Suppressor macrophage (primary cell): ENCODE results near the gene FBLN2.

ENCODE experiments used
- DNase-seq, 4 experiments: peaks; one replicate each; pipeline ENCODE4 v3.0.0-alpha.2; 2020 to 2022

FBLN2 gene

DNA sequence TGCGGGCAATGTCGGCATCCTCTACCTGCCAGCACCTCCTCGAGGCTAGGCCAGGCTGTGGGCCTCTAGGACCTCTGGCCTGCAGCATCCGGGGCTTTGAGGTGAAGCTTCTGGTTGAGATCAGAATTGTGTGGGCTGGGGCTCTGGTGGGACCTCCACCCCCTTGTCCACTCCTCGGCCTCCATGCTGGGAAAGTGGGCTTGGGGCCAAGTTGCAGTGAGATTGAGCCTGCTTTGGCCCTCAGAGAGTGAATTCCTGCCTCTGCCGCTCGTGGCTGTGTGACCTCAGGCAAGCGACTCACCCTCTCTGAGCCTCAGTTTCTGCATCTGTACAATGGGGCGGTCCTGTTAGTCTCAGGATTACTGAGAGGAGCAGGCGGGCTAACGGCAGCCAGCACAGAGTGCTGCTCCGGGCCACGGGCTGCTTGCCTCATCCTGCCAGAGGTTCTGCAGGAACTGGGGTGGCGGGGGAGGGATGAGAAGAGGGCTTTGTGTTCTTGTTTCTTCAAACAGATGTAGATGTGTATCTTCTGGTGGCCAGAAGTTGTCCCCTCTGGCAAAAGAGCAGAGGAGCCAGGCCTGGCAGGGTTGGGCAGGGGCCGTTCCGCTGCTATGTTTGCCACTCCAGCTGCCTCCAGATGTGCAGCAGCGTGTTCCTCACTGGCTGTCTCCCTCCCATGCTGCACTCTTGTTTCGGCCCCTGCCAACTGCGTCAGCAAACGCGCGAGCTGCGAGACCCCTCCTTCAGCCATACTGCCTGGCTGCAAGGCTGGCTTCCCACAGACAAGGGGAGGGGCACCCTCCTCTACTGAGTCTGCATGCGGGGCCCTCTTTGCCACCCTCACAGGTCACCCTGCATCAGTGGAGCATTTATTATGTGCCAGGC lies 33.7 kb downstream of the FBLN2 start:
- no peak for DNase-seq

DNA sequence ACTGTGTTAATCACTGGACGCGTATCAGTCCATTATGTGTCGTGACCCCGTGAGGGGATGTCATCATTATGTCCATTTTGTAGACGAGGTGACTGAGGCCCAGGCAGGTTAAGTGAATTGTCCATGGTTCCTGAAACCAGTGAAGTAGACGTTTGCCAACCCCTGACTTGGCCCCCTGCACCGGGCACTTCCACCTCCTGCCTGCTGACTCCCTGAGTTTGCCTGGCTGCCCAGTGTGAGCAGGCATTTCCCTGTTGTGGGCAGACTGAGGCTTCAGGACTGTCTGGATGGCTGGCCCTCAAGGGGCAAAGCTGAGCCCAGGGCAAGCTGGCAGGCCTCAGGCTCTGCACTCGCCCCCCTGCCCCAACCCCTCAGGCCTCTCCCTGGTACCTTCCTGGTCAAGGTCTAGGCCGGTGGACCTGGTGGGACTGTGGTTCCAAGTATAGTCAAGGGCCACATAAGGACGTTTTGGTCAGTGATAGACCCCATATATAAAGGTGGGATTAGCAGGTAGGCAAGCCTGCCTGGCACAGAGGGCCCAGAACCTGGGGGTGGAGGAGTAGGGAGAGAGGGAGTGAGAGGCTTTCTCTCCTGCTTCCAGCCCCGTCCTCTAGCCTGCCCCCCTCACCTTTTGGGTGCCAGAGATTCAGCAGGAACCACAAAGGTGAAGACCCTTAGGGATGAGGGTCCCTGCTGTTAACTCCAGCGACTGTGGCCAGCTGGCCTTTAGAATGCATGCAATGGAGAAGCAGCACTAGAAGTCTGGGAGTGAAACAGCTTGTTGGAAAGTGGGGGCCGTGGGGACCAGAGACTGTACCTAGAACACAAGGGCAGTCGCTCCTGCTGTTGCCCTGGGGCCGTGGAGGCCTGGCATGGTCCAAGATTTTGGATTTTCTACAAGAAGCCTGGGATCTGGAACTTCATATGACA lies 34.6 kb downstream of the FBLN2 start:
- no peak for DNase-seq

DNA sequence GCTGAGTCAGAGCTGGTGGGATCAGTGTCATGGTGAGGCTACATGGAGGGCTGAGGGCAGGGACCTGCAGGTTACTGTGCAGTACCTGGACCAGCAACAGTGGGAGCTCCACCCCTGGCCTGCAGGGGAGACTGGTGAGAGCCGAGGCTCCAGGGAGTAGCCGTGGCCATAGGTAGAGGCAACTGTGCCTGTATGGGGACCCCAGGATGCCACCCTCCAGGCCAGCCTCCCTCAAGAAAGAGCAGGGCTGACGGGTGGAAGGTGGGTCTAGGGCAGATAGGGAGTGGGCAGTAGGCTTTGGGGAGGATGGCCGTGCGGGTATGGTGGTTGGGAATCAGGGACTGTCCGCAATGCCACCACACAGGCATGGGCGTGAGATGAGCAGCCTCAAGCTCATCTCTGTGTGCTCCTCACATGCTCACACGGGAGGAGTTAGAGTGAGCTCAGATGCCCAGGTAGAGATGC lies 35.5 kb downstream of the FBLN2 start:
- DNase-seq, result no peak

DNA sequence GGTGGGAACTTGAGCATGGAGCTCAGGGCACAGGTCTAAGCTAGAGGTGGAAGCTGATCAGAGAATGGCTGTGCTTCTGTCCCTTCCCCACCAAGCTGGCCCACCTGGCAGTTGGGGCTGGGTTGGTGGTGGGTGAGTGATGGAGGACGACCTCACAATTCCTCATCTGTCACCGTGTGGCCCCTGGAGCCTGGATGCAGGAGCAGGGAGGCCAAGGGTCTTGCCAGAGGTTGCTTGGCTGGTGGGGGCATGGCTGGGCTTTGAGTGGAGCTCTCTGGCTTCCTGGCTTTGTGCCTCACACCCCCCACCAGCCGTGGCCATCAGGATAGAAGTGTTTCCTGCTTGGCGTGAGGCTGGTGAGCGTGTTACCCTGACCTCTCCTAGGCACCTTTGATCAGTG lies 36.0 kb downstream of the FBLN2 start:
- DNase-seq, result no peak

DNA sequence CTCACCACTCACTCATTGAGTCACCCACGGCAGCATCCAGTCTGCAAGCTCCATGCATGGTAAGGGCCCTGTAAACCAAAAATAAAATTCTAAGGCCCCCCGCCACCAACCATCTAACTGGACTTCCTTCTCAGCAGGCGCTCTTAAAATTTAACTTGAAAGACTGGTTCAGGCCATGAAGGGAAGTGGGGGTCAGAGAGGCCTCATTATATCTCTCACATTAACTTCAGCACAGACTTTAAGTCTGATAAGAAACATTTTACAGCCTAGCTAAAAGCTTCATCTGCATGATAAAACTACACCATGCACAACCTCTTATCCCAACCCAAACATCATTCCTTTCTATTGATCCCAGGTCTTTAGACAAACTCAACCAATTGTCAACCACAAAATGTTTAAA lies 38.5 kb downstream of the FBLN2 start:
- no peak for DNase-seq

DNA sequence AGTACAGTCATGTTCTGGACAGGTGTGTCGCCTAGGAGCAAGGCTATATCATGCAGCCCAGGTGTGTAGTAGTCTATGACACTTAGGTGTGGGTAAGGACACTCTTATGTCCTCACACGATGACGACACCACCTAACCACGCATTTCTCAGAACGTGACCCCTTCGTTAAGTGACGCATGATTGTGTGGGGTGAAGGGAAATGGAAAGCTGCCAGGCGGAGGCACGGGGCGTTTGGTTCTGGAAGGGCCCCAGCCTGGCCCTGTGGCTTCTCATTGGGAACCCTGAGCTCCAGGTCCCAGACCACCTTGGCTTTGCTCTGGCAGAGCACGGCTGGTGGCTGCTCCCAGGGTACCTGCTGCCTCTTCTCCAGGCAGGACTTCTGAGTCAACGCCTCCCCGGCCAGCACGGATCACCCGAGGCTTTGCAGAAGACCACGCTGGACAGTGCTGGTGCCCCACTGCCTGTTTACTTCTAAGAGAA lies 39.3 kb downstream of the FBLN2 start:
- DNase-seq, result no peak

DNA sequence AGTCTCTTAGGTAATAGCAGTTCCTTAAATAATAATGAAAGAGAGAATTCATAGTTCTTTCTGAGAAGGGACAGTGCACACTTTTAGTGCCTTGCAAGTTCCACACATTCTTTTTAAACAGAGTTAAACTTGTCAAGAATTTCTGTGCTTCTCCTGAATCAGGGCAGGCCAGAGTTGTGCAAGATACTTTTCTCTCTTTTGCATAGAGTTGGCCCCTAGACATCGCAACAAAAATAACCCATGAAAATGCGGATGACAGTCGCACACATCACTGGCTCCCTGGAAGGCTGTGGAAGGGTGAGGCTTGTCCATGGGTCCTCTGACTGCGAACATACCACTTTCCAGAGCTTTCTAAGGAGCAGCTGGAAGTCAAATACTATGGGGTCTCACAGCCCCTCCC lies 40.1 kb downstream of the FBLN2 start:
- no peak for DNase-seq

DNA sequence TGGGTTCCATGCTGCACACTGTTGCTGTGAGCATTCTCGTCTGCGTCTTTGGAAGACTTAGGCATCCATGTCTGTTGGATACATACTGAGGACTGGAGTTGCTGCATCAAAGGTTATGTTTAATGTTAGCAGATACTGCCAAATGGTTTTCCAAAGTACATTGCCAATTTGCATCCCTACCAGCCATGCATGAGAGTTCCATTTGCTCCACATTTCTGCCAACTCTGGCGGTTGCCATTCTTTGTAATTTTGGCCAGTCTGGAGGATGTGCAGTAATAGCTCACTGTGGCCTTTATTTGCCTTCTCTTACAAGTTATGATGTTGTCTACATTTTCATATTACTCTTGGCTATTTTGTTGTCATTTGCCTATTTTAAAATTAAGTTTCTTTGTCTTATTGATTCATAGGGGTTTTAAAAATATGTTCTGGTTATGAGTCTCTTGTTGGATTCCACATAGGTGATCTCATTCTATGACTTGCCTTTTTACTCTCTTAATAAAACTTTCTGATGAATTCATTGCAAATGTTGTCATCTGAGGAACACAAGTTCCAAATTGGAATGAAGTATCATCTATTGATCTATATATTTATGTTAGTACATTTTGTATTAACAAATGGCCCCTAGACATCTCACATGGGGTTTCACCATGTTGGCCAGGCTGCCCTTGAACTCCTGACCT lies 42.1 kb downstream of the FBLN2 start:
- DNase-seq, result no peak

DNA sequence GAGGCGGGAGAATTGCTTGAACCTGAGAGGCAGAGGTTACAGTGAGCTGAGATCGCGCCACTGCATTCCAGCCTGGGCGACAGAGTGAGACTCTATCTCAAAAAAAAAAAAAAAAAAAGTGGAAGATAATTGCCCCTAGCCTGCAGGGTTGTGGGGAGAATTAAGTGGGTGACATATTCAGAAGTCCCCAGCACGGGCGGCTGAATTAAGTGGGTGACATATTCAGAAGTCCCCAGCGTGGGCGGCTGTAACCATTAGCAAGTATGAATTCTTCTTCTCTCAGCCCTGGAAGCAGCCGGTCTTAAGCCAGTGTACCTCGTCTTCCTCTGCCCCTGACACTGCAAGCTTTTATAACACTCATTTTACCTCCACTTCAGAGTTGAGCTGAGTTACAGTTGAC lies 44.7 kb downstream of the FBLN2 start:
- no peak for DNase-seq

DNA sequence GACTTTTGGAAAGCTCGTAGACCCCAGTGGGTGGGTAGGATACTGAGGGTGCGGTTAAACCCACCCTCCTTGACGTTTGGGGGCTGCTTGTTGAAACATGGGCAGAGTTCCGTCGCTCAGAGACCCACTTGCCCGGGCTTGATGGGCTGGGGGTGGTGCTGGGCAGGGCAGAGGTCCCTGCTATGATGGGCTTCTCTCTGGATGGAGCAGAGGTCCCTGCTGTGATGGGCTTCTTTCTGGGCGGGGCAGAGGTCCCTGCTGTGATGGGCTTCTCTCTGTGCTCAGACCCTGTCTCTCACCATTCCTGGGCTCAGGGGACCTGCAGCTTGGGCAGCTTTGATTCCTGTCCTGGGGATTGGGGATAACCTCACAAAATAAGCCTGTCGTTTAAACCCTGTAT lies 45.2 kb downstream of the FBLN2 start:
- DNase-seq, result no peak

DNA sequence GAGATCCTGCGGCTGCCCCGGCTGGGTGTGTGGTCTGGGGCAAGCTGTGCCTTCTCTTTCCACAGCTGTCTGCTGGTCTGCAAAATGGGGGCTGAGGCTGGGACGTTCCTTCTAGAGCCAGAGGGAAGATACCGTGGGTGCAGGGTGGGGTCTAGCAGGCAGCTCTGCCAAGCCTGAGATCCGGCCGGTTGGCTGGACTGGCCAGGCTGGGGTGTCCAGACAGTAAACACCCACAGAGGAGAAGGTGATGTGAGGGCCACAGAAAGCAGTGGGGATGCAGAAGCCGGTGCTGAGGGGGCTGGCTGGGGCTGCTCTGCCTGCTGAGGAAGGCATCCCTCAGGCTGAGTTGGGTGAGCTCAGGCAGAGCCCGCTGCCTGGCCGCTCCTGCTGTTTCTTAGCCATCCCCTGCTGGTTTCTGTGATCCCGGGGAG lies 46.1 kb downstream of the FBLN2 start:
- no peak for DNase-seq

DNA sequence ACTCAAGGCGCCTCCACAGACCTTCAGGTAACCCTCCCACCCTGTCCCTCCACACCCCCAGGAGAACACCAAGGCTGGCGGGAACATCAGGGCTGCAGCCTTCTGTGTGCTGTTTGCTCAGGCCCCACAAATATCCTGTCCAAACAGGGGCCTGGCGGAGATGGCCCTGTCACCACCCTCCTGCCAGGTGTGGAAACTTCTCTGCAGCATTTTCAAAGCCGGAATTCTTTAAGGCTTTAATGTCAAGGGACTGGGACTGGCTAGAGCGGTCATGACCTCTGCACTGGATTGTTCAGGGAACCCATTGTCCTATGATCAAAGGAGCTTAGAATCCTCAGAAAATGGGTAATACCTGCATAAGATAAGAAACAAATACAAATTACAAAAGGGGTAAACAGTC lies 46.6 kb downstream of the FBLN2 start:
- no peak for DNase-seq

DNA sequence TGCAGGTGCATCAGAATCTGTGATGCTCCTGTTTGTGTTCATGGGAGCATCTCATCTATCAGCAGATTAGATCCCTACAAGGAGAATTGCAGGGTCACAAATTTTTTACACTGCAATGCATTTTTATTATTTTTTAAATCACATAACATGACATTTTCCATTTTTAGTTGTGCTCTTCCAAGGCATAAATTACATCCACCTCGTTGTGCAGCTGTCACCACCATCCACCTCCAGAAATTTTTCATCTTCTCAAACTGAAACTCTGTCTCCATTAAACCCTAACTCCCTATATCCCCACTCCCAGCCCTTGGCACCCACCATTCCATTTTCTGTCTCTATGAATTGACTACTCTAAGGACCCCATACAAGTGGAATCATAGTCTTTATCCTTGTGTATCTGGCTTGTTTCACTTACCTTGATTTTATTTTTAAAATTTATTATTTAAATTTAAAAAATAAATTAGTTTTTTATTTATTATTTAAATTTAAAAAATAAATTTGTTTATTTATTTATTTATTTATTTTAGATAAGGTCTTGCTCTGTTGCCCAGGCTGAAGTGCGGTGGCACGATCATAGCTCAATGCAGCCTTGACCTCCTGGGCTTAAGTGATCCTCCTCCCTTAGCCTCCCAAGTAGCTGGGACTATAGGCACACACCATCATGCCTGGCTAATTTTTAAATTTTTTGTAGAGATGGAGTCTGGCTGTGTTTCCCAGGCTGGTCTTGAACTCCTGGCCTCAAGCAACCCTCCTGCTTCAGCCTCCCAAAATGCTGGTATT lies 47.7 kb downstream of the FBLN2 start:
- no peak for DNase-seq

DNA sequence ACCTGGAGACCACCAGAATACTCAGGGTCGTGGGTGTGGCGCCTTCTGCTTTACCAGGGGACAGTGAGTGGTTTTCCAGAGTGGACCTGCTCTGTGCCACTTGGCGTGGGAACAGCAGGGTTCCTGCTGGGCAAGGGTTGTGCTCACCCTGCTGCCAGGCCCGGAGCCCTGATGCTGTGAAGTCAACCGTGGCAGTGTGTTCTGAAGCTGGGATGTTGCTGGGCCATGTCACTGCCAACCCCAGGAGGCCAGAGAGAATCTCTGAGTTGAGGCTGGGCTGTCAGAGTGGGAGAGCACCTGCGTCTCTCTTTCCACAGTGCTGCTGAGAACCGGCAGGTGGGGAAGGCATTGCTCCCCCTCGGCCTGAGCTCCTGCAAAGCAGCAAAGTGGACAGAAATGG lies 48.7 kb downstream of the FBLN2 start:
- DNase-seq, result no peak

DNA sequence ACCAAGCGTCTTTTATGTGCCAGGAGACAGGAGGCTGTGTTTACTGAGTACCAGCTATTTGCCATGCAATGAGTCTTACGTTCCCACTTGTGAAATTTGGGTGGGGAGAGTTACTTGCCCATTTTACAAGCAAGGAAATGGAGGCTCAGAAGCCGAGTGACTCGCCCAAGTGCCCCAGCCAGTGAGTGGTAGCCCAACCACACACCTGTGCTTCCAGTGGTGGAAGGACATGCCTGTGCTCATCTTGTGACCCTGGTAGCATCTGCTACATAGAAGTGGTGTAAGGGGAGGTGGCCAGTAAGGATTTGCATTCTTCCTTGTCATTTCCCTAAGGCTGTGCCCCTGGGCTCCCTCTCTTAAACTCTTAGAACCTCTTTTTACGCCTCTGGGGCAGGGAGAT lies 49.3 kb downstream of the FBLN2 start:
- DNase-seq, result no peak

DNA sequence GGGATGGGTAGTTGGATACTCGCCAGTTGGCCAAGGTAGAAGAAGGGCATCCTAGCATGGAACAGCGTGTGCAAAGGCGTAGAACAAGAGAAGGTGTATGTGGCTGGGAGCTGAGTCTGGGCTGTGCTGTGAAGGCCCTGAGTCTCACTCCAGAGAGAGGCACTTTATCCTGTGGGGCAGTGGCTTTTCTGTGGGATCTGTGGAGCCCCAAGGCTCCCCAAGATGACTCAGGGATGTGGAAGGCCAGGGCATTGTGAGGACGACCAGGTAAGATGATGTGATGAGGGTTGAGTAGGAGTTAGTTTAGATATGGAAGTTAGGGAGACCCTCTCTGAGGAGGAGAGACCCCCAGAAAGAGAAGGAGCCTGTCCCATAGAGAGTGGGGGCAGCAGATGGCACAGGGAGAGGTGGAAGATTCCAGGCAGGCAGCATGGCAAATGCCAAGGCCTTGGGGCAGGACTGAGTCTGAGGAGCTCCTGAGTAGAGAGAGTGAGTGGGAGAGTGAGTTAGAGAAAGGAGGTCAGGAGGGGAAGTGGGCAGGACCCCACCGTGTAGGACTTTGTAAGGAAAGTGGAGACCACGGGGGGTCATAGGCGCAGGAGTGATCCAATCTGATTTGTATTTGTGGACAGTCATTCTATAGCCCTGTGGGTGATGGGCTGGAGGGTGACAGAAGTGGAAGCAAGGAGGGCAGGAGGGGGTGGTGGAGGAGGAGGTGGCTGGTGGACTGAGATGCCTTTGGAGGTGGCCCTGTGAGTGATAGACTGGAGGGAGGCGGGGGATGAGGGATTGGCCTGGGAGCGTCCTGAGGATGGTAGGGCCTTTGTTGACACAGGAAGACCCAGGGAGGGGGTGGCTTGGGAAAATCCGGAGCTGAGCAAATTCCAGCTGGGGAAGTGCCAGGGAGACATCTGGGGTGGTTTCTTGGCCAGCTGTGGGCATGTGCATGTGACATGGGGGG lies 50.3 kb downstream of the FBLN2 start:
- peak in 3 of 4 experiments; percentile 14 to 54 (median 27) for DNase-seq

DNA sequence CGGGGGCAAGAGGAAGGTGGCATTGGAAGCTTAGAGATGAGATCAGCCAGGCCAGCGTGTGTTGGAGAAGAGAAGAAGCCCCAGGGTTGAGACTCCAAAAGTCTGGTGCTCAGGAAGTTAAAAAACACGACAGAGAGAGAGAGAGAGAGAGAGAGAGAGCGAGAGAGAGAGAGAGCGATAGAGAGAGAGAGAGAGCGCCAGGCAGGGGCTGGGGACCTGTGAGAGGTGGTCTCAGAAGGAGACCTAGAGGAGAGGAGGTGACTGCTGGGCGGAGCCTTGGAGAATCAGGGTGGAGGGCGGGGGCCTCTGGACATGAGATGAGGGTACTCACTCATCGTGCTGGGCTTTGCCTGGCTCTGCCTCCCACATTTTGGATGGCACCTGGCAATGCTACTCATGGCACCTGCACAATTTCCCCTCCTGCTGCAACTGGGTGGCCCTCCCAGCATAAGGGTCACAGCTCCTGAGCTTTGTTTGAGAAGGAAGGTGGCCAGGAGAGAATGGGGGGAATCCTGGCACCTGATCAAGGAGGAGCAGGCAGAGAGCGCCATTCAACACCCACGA lies 51.0 kb downstream of the FBLN2 start:
- peak in 2 of 4 experiments; percentile 9 to 43 for DNase-seq

DNA sequence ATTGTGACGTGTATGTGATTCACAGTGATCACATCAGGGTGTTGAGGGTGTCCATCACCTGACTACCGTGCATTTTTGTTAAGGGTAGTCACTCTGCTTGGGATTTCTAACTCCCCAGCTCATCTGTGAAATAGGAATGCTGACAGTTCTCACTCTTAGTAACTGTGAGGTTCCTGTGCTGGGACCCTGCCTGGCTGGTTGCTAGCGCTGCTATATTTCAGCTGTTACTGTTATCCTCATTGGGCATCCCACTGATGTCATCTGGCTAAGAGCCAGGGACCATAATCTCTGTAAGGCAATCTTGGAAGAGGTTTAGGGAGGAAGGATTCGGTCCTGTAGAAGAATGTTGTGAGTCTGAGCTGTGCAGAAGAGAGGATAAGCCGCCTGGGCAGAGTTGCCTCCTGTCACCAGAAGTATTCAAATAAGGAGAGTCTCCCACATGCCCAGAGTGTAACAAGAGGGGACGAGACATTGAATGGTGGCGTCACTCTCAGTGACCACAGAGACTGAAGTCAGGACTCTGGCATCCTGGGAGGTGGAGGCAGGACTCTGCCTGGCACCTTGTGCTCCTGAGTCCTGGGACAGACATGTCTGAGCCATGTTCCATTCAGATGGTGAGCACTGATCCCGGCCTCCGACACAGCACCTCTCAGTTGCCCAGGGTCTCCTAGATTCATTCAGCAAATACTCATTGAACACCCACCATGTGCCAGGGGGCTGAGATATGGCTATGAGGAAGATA lies 52.2 kb downstream of the FBLN2 start:
- no peak for DNase-seq

DNA sequence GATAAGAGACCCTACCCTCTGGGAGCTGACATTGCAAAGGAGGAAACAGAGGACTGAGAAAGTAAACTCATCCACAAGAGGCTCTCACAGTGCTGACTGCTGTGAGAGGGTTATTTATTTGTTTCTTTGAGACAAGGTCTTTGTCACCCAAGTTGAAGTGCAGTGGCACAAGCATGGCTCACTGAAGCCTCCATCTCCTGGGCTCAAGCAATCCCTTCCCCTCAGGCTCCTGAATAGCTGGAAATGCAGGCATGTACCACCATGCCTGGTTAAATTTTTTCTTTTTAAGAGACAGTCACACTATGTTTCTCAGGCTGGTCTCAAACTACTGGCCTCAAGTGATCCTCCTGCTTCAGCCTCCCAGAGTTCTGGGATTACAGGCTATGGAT lies 52.8 kb downstream of the FBLN2 start:
- no peak for DNase-seq

DNA sequence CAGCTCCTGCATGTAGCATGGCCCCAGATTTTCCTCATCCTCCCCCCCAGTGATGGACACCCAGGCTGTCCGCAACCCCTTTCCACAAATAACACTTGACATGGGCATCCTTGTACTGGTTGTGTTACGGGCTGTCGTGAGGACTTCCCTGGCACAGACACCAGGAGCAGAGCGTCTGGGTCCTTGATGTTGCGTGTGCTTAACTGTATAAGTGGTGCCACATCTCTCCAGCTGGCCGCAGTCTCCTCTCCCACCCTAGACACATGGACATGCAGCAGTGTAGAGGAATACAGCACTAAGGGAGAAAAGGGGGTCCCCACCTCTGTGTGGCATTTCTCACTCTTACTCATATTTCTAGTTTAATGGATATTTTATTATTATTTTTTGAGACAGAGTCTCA lies 56.6 kb downstream of the FBLN2 start:
- DNase-seq, result no peak
